ENCODE results near the gene PDE4A.

Gene PDE4A

GRCh38 chr19:10468133-10468532, 47.8 kb downstream of the PDE4A start:
- DNase-seq, result no peak

- DNase-seq, result peak; percentile 49
Measured at GRCh38 chr19:10471909-10472308, 51.6 kb downstream of the PDE4A start.

DNA sequence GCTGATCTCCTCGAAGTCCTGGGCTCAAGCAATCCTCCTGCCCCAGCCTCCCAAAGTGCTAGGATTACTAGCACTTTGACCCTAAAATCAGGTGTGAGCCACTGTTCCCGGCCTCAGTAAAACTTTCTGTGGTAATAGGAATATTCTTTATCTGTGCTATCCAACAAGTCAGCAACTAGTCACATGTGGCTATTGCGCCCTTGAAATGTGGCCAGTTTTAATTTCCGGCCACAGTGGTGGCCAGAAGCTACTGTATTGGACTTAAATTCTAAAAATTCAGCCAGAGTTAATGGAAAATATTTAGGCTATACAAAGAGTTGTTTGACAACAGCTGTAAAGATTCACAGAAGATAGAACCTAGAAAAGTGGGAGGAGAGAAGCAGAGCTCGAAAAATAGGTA, 52.9 kb downstream of the PDE4A start:
- DNase-seq, result no peak

- no peak for DNase-seq
Measured at GRCh38 chr19:10474962-10475451, 54.7 kb downstream of the PDE4A start.

GRCh38 chr19:10478476-10478875, 58.1 kb downstream of the PDE4A start:
- no peak for DNase-seq

- peak; percentile 83 for DNase-seq
Measured at GRCh38 chr19:10478903-10479384, 58.6 kb downstream of the PDE4A start.

DNA sequence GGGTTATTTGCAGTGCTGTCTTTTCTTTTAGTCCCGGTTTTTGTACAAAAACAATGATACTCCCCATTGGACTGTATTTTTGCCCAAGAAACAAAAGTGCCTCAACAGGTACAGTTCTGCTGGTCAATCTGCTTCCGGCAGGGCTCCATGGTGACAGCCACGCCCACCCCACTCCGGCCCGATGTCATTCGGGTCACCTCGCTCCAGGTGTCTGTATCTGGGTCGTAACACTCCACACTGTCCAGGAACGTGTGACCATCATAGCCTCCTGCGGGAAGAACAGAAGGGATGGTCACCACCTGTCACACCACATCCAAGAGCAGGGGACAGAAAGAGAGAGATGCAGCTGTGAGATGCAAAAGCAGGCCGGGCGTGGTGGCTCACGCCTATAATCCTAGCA, 66.2 kb downstream of the PDE4A start:
- DNase-seq, result no peak

- no peak for DNase-seq
Measured at GRCh38 chr19:10491472-10492047, 71.2 kb downstream of the PDE4A start.

DNA sequence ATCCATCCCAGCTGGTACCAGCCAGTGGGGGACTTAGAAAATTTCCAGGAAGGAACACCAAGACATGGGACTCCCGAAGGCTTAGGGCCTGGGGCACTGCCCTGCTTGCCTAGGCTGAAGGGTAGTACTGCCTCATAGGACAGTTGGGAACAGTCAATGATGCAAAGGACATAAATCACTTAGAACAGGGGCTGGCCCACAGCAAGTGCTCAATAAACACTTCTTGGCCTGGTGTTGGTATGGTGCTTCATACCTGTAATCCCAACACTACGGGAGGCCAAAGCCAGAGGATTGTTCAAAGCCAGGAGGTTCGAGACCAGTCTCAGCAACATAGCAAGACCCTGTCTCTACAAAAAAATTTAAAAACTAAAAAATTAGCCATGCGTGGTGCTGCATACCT, 77.0 kb downstream of the PDE4A start:
- DNase-seq, result no peak

DNA sequence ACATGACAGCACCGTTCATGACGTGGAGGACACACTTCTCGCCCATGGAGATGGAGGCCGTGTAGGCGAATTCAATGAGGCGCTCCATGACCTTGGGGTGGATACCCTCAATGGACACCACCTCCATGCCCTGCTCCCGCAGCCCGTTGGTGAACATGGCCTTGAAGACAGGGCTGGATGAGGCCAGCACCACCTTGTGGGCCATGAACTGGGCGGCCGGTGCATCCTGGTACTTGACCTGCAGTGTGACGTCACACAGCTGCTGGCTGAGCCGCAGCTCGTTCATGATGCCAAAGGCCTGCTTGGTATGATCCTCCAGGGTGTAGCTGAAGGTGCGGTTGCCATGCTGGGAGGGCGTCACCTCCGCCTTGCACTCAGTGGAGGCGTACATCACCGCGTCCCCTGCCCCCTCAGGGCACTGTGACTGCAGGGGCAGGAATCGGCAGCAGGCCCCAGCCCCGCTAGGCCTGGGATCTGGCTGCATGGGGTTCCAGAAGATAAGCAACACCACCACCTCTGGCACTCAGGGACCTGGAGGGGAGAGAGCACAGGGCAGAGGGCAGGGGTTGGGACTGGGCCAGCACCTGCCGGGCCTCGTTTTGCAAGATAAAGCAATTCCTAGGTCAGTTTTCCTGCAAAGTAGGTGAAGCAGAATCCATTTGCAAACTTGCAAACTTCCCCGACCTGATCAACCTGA, 79.4 kb downstream of the PDE4A start:
- DNase-seq, result no peak

DNA sequence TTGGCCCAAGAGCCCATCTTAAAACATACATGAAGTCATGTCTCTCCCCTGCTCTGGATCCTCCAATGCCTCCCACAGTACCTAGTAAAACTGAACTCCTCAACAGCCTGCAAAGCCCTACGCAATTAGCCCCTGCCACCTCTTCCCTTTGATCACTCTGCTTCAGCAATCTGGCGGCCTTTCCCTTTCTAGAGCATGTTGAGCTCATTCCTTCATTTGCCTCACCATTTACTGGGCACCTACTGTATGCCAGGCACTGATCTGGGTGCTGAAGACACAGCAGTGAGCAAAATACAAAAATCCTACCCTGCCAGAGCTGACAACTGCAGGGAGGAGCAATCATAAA, 79.9 kb downstream of the PDE4A start:
- no peak for DNase-seq

- DNase-seq, result peak; percentile 87
Measured at GRCh38 chr19:10501971-10502523, 81.7 kb downstream of the PDE4A start.

DNA sequence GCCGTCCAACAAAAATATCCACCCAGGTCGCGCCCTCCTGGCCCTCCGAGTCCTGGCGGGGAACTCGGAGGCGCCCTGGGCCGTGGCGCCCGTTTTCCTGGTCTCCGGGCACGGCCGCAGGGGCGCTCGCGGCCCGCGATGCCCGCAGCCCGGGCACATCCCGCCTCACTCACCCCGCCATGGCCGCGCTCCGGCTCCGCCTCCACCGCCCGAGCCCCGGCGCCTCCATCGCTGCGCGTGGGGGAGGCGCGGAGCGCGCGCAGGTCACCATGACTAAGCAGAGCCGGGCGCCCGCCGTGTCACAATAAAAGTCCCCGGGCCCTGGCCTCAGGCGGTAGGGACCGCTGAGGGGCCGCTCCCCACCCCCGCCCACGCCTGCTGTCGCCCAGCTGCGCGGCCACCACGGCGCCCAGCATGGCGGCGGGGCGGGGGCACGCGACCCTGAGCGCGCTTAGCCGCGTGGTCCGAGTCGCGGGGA, 82.2 kb downstream of the PDE4A start:
- DNase-seq, result peak; percentile 89

DNA sequence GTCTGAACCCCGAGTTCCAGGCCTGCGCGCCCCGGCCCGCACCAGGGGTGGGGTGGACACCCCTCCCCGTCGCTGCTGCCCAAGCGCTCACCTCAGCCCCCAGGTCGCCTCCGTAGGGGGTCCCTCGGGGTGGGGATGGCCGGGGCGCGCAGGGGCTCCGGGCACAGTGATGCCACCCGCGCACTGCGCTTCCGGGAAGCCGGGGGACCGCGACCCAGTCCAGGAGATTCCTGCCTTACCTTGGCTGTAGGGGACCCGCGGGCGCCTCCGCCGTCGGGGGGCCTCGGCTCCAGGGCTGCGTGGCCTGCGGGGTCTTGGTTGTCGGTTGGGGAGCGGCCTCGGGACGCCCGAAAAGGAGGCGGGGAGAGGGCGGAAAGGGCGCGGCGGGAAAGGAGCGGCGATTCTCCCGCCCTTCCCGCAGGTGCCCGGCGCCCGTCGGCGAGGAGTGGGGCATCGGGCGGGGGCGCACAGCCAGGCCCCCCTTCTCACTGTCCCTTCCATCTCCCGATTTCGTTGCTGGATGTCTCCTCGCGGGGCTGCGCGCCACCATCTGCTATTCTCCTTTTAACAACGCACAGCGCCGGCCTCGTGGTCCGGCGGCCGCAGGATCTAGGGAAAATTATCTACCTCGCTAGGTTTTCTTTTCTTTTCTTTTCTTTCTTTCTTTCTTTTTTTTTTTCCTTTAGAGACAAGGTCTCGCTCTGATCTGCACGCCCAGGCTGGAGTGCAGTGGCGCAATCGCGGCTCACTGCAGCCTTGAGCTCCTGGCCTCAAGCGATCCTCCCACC, 82.9 kb downstream of the PDE4A start, which contains the start of gene KEAP1:
TSS of gene KEAP1 (minus strand) at position 355 of the 788 bp plus-strand sequence. CDS start 3,323 bp downstream, outside the sequence.
- peak; percentile 76 for DNase-seq

DNA sequence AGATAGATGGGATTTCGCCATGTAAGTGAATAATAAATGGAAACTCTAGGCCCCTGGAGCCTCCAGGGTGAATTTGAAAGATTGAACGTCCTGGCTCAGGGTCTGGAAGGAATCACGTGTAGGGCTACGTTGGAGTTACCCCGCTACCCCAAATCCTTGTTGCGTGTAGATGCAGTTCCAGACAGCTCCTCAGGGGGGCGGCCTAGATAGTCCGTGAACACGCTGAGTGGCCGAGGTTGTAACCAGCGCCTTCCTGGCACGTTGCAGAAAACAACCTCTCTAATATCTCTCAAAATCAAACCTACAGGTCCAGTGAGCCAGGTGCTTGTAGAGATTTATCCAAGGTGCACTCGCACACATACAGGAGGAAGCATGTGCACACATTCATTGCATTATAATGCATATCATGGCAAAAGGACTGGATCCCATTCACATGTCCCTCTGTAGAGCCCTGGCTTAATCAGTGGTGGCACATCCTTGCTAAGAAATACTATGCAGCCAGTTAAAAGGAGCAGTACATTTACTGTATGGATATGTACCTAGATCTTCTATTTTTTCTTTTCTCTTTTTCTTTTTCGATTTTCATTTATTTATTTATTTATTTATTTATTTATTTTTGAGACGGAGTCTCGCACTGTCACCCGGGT, 85.4 kb downstream of the PDE4A start:
- DNase-seq, result no peak

DNA sequence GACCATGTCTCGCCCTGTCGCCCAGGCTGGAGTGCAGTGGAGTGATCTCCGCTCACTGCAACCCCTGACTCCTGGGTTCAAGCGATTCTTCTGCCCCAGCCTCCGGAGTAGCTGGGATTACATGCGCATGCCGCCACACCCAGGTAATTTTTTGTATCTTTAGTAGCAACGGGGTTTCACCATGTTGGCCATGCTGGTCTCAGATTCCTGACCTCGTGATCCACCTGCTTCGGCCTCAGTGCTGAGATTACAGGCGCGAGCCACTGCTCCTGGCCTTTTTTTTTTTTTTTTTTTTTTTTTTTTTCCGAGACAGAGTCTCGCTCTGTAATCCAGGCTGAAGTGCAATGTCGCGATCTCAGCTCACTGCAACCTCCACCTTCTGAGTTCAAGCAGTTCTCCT, 87.7 kb downstream of the PDE4A start:
- DNase-seq, result no peak

GRCh38 chr19:10508707-10509106, 88.4 kb downstream of the PDE4A start:
- no peak for DNase-seq

DNA sequence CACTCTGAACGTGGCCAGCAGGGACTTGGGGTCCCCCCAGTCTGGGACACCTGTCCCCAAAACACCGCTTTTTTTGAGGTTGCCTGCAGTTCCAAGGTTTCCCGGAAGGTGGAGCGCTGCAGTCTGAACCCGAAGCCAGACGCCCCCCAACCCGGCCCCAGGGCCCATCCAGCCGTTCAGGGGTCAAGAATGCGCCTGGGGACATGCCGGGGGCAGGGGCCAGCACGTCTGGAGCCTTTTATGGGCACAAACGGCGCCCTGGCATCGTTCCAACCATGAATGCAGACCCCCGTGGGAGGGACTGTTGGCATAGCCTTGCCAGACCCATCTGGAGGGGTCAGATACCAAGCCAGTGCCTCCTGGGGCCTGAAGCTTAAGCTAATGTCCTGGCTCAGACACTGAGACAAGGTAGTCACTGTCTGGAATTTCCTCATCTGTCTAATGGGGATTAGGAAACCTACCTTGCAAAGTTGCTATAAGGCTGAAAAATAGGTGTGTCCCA, 90.0 kb downstream of the PDE4A start:
- no peak for DNase-seq

DNA sequence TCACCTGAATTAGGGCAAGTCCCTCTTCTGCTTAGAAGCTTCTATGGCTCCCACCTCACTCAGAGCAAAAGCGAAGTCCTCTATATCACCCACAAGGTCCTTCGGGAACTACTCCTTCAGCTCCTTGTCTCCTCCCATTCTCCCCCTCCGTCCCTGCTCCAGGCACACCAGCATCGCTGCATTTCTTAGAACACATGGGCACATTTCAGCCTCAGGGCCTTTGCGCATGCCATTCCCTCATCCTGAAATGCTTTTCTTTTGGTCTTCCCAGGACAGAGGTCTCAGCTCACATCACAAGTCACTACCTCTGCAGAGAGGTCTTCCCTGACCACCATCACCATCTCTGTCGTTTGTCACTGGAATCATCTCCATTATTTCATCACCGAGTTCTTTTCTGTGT, 92.9 kb downstream of the PDE4A start:
- DNase-seq, result no peak

DNA sequence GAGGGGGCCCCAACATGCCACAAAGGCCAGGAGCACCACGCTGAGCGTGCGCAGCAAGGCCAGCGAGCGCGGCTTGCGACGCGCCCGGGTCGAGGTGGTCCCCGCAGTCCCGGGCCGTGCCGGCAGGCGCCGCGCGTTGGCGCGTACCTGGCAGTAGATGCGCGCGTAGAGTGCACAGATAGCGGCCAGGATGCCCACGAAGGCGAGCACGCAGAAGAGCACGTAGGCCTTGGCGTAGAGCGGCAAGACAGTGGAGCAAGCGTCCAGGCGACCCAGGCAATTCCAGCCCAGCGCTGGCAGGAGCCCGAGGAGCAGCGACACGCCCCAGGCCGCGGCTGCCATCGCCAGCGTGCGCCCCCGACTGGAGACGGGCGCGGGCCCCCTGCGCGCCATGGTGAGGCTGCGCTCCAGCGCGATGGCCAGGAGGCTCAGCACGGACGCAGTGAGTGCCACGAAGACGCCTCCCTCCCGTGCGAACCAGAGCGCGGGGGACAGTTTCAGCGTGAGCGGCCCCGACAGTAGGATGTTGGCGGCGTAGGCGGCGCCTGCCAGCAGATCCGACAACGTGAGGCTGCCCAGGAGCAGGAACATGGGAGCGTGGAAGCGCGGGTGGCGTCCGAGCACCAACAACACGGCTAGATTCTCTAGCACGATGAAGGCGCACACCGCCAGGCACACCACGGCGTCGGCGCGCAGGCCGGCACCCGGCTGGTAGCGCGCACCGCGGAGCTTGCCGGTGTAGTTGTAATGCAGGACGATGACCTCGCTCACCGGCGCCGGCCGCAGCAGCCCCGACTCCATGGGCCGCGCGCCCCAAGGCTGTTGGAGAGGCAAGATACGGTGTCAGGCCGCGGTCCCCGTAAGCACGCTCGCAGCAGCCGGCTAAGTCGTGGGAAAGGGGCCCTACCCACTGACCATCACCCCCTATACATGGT, 94.1 kb downstream of the PDE4A start:
- DNase-seq, result no peak

DNA sequence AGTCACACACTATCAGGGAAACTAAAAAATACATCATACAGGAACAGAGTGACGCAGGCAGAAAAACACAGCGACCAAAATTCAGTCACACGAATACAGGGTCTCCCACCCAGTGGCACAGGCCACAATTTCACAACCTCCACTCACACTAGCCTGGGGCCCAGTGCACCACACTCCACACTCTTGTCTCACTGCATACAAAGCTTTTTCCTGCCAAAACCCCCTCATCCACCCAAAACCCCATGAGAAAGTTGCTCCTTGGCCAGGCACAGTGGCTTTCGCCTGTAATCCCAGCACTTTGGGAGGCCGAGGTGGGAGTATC, 95.7 kb downstream of the PDE4A start:
- no peak for DNase-seq
